Erythroblast (primary cell): ENCODE data around the gene TRPC3.

Experiments used
- DNase-seq, 2 experiments: peaks; one replicate each; lab custom pipeline; 2025; lab: John Stamatoyannopoulos, UW
- GATA1 ChIP-seq: IDR thresholded peaks from 2 replicates; pipeline ENCODE4 v1.6.1; 2011; ENCODE audit warnings: low read depth, mild to moderate bottlenecking, control low read depth, low read length, moderate library complexity
- POLR2A ChIP-seq: IDR thresholded peaks from 2 replicates; pipeline ENCODE4 v1.6.1; 2011; ENCODE audit warnings: mild to moderate bottlenecking, low read length

TRPC3 gene

GRCh38 chr4:121951521-121952110 lies at the start of gene TRPC3:
Gene TRPC3, minus strand, starts transcription at chr4:121952060. Its CDS starts 380 bp downstream, at chr4:121951680.
- peak; percentile 11 to 20 for DNase-seq
- TF ChIP-seq POLR2A (no peak), GATA1 (no peak)

GRCh38 chr4:122000849-122001248 lies 49.0 kb upstream of the TRPC3 start:
- no peak for DNase-seq
- TF ChIP-seq POLR2A (no peak), GATA1 (no peak)

DNA sequence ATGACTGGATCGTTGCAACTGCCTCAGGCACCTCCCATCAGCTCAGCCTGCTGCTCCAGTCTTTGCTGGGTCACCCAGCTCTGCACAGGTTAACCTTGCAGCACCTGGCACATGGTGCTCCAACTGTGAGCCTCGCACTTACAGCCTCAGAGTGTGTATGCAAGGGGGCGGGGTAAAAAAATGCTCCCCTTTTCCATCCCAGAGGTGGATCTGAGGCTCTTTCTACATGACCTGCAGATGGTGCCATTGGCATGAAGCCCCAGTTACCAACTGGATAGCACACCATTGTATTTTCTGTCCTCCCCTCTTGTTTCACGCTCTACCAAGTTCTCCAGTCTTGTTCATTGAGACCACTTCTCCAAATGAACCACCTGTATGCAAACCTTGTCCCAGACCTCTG lies 46.2 kb upstream of the TRPC3 start:
- no peak for TF ChIP-seq POLR2A
- no peak for TF ChIP-seq GATA1
- peak; percentile 3 to 19 for DNase-seq

DNA sequence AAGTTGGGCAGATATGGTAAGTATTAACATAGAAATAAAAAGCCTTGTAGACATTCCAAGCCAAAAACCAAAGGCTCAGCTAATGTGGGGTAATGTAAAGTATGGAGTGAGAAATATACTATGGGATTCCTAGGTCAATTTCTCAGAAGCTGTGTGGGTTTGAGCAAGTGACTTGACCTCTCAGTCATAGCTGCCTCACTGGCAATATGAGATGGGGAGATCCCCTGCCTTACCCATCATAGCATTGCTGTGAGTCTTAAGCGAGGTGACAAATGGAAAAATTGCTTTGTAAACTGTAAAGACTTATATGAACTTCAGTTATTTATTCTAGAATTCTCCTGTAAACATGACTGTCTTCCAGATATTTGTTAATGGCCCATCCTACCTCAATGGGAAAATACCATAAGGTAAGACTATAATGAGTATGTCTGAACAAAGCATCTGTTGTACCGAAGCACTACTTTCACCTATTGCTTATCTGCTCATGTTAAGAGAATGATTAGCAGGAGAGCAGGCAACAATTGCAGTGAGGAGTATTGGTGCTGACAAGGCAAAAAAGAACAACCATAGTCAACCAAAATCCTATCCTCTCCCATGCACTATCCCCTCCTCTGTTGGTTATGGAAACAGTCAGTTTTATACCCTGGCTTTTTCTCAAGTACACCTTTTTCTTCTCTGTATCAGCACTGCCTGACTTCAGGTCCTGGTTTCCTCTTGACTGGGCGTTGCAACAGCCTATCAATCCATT lies 44.1 kb upstream of the TRPC3 start:
- no peak for TF ChIP-seq GATA1
- DNase-seq: no peak

- DNase-seq: no peak
- no peak for TF ChIP-seq GATA1
- TF ChIP-seq POLR2A: no peak
These were observed 40.1 kb upstream of the TRPC3 start for GRCh38 chr4:121991968-121992367.

- TF ChIP-seq POLR2A: no peak
- no peak for TF ChIP-seq GATA1
- peak in 1 of 2 experiments; percentile 23 for DNase-seq
These were observed 38.6 kb upstream of the TRPC3 start for GRCh38 chr4:121990489-121990888.

GRCh38 chr4:121989715-121990114 lies 37.9 kb upstream of the TRPC3 start:
- DNase-seq: no peak
- no peak for TF ChIP-seq POLR2A
- no peak for TF ChIP-seq GATA1

GRCh38 chr4:121988950-121989349 lies 37.1 kb upstream of the TRPC3 start:
- TF ChIP-seq GATA1 (no peak), POLR2A (no peak)
- DNase-seq: no peak

DNA sequence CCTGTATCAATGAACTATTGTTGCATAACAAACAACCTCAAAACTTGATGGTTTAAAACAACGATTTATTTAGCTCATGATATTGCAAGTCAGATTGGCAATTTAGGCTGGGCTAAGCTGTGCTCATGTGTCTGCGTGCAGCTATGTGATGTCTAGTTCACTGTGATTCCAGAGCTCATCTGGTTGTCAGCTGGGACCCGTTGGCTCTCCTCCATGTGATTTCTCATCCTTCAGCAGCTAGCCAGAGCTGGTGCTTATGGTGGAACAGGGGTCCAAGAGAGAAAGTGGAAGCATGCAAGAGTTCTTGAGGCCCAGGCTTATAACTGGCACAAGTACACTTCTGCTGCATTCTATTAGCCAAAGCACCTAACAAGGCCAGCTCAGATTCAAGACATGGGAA lies 28.8 kb upstream of the TRPC3 start:
- TF ChIP-seq GATA1 (no peak), POLR2A (no peak)
- DNase-seq: no peak

GRCh38 chr4:121978172-121978516 lies 26.3 kb upstream of the TRPC3 start:
- TF ChIP-seq POLR2A (no peak), GATA1 (no peak)
- no peak for DNase-seq

DNA sequence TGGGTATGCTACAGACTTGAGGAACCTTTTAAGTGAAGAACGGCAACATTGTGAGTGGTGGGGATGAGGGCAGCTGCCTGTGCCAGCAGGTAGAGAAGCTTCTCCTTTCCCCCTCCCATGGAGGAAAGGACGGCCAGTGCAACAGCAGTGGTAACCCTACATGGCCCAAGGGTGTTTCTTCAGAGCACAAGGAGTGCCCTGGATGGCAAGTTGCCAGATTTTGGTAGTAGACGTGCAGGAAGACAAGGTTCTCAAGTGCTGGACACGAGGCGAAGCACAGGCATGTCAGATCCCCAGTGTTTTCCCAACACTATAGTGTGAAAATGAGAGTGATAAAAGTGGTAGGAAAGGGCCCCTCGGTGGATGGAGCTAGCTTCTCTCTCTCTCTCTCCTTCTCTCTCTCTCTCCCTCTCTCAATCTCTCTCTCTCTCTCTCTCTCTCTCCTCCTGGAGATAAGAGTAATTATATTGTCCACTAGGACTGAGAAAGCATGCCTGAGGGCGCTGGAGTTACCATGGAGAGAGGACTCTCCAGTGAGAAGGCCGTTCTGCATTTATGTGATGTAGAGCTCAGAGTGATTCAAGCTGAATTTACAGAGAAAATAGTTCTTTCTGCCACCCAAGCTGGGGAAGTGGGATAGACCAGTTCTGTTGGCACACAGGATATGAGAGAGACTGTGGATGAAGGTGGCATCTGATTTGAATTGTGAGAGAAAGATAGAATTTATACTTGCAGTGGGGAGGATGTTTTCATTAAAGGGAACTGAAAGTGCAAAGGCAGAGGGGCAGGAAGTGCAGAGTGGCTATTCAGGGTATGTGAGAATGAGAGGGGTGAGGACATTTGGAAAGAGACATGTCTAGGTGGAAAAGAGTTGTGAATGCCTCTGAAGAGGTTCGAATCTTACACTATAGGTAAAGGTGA lies 25.7 kb upstream of the TRPC3 start:
- DNase-seq: no peak
- no peak for TF ChIP-seq GATA1
- no peak for TF ChIP-seq POLR2A

- TF ChIP-seq GATA1: no peak
- TF ChIP-seq POLR2A: no peak
These were observed 23.9 kb upstream of the TRPC3 start for GRCh38 chr4:121975784-121976183.

GRCh38 chr4:121973816-121974215 lies 22.0 kb upstream of the TRPC3 start:
- TF ChIP-seq POLR2A (no peak), GATA1 (no peak)
- DNase-seq: no peak

More at GRCh38 chr4:121975784-121976183, 23.9 kb upstream of the TRPC3 start:
- DNase-seq: no peak

- TF ChIP-seq POLR2A: no peak
- no peak for TF ChIP-seq GATA1
- DNase-seq: no peak
These were observed 17.0 kb upstream of the TRPC3 start for GRCh38 chr4:121968859-121969258.
